Ascending aorta (tissue), 2 donors: ENCODE measurements around the gene RHOH. TPM values are rescaled to one million over a fixed set of nuclear protein-coding genes. Genes with fewer than 3 reads are reported as not detected.

ENCODE experiments used
- DNase-seq, 2 donors: peaks; one replicate each; pipeline ENCODE4 v3.0.0-alpha.2; 2019; ENCODE audit warnings: low spot score in 2 of 2
- H3K27ac ChIP-seq, 2 donors: fragments of 200-600 bp; sonication (generic); one replicate each; pipeline ENCODE4 v1.5.1; 2016 to 2017; ENCODE audit warnings: mild to moderate bottlenecking in 1 of 2
- H3K27me3 ChIP-seq: fragments of 200-600 bp; sonication (generic); one replicate; pipeline ENCODE4 v1.5.1; 2017
- H3K36me3 ChIP-seq, 2 donors: fragments of 200-600 bp; sonication (generic); one replicate each; pipeline ENCODE4 v1.5.1; 2016
- H3K4me1 ChIP-seq, 2 donors: fragments of 200-600 bp; sonication (generic); one replicate each; pipeline ENCODE4 v1.5.1; 2016 to 2017; ENCODE audit warnings: mild to moderate bottlenecking in 1 of 2
- H3K4me3 ChIP-seq, 2 donors: fragments of 200-600 bp; sonication (generic); one replicate each; pipeline ENCODE4 v1.5.1; 2016 to 2017; ENCODE audit warnings: mild to moderate bottlenecking in 1 of 2
- H3K9me3 ChIP-seq, 2 donors: fragments of 200-600 bp; sonication (generic); one replicate each; pipeline ENCODE4 v1.5.1; 2016
- CTCF ChIP-seq, 3 experiments: fragments of 200-600 bp in 2 of 3; fragments of 450-650 bp in 1 of 3; sonication (generic) in 2 of 3; IDR thresholded peaks; one replicate each; pipeline ENCODE4 v1.5.1; 2016 to 2019; ENCODE audit warnings: antibody characterized with exemption in 3 of 3, mild to moderate bottlenecking in 1 of 3, moderate library complexity in 1 of 3
- intact Hi-C: fragments of 100-400 bp; cut with DNase I; formaldehyde crosslinking; loops from one replicate; pipeline ENCODE4 v1.15.1; 2023
- total RNA-seq: library from RNA; depleted of rRNA; stranded (reverse); fragments of >200 nt; gene quantifications from one replicate; pipeline ENCODE4 v1.1.0, GENCODE V29; 2016

The RHOH gene
- total RNA-seq, 1 donor from 2014 or later: not detected

DNA sequence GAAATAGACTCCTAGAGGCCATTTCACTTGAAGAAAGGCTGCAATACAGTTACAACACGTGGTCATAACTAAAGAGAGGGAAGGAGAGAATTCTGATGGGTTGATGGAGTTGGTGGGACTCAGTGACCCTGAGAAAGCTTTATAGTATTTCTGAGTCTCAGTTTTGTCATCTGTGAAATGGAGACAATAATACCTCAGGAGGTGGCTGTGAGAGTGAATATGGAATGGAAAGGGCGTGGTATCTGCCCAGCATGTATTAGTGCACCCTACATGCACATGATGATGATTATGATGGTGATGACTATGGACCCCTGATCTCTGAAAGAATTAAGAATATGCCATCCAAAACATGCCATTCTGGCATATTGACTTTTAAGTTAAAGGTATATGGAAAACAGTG, 66.0 kb downstream of the RHOH start:
- Histone ChIP-seq H3K9me3 (no peaks in the 10 kb centered on the region), H3K36me3 (no peaks in the 10 kb centered on the region), H3K4me3 (no peak overlapping the region), H3K27me3 (no peaks in the 10 kb centered on the region), H3K4me1 (no peaks in the 10 kb centered on the region), H3K27ac (no peak overlapping the region)
- no peak for TF ChIP-seq CTCF (IDR thresholded peaks at IDR 0.05)
- DNase-seq: no peak
- intact Hi-C loops: no loop called here

- no peak for DNase-seq
- TF ChIP-seq CTCF (IDR thresholded peaks at IDR 0.05): no peak
- Histone ChIP-seq H3K27me3 (no peaks in the 10 kb centered on the region), H3K4me3 (no peak overlapping the region), H3K36me3 (no peaks in the 10 kb centered on the region), H3K4me1 (no peaks in the 10 kb centered on the region), H3K27ac (no peak overlapping the region), H3K9me3 (no peaks in the 10 kb centered on the region)
- intact Hi-C loops: no loop called here
Observed at GRCh38 chr4:40264497-40264896, 67.7 kb downstream of the RHOH start.

- Histone ChIP-seq H3K9me3 (no peaks in the 10 kb centered on the region), H3K4me1 (no peaks in the 10 kb centered on the region), H3K27me3 (no peaks in the 10 kb centered on the region), H3K4me3 (no peak overlapping the region), H3K27ac (no peak overlapping the region), H3K36me3 (no peaks in the 10 kb centered on the region)
- DNase-seq: no peak
- no peak for TF ChIP-seq CTCF (IDR thresholded peaks at IDR 0.05)
- intact Hi-C loops: no loop called here
Observed at GRCh38 chr4:40264995-40265909, 68.4 kb downstream of the RHOH start.

DNA sequence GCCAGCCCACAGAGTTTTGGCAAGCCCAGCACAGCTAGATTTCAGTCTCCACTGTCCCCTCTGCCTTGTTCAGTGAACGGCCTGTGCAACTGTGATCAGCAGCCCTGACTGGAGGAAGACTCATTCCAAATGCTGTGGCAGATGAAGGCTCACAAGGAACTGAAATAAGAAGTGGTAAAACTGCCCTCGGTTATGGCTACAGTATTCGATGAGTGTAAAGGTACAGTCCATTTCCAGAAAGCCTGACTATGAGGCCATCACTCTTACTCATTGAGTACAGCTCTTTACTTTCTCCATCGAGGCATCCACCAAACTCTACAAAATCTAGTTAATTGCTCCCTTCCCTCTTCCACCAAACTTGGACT, 69.1 kb downstream of the RHOH start:
- DNase-seq: no peak
- intact Hi-C loops: no loop called here
- H3K4me1 ChIP-seq: no peaks in the 10 kb centered on the region
- no peak overlapping the region for H3K4me3 ChIP-seq
- no peaks in the 10 kb centered on the region for H3K9me3 ChIP-seq
- no peaks in the 10 kb centered on the region for H3K36me3 ChIP-seq
- no peak overlapping the region for H3K27ac ChIP-seq
- H3K27me3 ChIP-seq: no peaks in the 10 kb centered on the region
- TF ChIP-seq CTCF (IDR thresholded peaks at IDR 0.05): no peak

GRCh38 chr4:40269133-40269532, 72.3 kb downstream of the RHOH start:
- no peak for TF ChIP-seq CTCF (IDR thresholded peaks at IDR 0.05)
- DNase-seq: no peak
- intact Hi-C loops: no loop called here
- Histone ChIP-seq H3K4me3 (no peak overlapping the region), H3K27me3 (no peaks in the 10 kb centered on the region), H3K9me3 (no peaks in the 10 kb centered on the region), H3K27ac (no peak overlapping the region), H3K4me1 (no peaks in the 10 kb centered on the region), H3K36me3 (no peaks in the 10 kb centered on the region)
